ENCODE measurements around the gene MGST3. TPM values are rescaled to one million over a fixed set of nuclear protein-coding genes. Genes with fewer than 3 reads are reported as not detected.
"Not testable (repeated sequence)": the region's sequence is repeated elsewhere in the genome, so short reads cannot be mapped to it uniquely, and the experiment has no call there.

Gene MGST3
- total RNA-seq, 1 experiment from 2014 or later: 235 TPM

DNA sequence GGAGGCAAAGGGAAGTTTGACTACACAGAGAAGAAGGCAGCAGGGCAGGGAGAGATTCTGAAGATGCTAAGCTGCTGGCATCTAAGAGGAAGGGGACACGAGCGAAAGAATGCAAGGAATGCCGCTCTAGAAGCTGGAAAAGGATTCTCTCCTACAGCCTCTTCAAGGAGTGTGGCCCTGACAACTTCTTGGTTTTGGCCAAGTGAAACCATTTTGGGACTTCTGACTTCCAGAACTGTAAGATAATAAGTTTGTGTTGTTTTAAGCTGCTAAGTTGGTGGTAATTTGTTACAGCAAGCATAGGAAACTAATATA, 28.5 kb downstream of the MGST3 start:
- DNase-seq: peak; percentile 35
- Histone ChIP-seq H3K4me3 (ENCODE audit: insufficient read depth, low read depth, low read length) (no peak overlapping the region), H3K27me3 (ENCODE audit: control insufficient read depth, insufficient read depth, low read length) (no peaks in the 10 kb centered on the region), H3K36me3 (replicated peaks; ENCODE audit: control insufficient read depth, insufficient read depth, low read length) (peaks cover 5% of the 10 kb centered on the region)

DNA sequence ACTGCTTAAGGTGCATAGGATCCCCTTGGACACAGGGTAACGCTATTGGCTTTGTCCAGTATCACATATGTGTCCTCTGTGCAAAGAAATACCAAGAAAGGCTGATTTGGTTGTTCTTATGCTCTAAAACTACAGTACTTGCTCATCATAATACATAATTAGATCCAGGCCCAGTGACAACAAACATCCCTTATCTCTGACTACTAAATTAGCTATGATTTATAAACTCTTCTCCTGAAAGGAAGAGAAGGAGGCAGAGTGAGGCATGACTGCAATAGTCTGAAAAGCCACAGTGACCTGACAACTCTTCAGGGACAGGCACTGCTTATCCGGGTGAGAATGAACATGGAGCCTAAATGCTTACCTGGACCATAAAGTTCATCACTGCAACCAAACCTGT, 30.7 kb downstream of the MGST3 start:
- no peak for DNase-seq
- Histone ChIP-seq H3K4me3 (ENCODE audit: insufficient read depth, low read depth, low read length) (no peak overlapping the region), H3K27me3 (ENCODE audit: control insufficient read depth, insufficient read depth, low read length) (no peaks in the 10 kb centered on the region), H3K36me3 (replicated peaks; ENCODE audit: control insufficient read depth, insufficient read depth, low read length) (peaks cover 5% of the 10 kb centered on the region)

DNA sequence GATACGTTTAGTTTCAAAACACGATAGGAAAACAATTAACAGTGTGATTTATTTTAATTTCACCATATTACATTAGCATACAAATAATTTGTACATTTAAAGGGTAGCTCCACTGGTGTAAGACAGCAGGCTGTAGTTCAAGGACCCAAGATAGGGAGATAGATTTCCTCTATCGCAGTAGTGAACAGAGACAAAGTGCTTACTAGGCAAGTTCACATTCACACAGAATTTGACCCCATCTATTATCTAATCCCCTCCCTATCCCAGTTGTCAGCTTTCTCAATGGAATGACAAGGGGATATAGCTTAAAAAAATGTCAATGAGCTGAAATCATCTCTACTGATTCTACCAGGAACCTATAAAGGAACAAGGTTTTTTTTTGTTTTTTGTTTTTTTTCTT, 31.2 kb downstream of the MGST3 start:
- no peak for DNase-seq
- Histone ChIP-seq H3K27me3 (ENCODE audit: control insufficient read depth, insufficient read depth, low read length) (no peaks in the 10 kb centered on the region), H3K4me3 (ENCODE audit: insufficient read depth, low read depth, low read length) (no peak overlapping the region), H3K36me3 (replicated peaks; ENCODE audit: control insufficient read depth, insufficient read depth, low read length) (peaks cover 5% of the 10 kb centered on the region)

DNA sequence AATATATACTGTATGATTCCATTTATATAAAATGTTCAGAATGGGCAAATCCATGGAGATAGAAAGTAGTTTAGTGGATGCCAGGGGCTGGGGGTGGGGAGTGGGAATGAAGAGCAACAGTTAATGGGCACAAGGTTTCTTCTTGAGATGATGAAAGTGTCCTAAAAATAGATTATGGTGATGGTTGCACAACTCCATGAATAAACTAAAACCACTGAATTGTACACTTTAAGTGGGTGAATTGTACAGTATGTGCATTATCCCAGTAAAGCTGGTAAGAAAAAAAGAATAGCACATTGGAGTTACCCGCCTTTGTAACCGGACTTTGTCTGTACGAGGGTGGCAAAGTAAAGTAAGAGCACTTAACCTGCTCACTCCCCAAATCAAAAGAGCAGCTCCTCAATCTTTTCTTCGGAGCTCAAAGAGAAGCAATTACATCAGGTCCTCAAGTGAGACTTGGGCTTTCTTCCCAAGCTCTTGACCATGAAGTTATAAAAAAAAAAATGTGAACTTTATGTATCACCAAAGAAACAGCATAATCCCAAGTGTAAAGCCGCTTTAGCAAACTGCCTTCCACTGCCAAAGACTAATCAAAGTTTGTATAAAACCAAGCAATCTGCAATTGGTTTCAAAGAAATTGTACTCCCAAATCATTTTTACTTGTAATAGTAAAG, 35.3 kb downstream of the MGST3 start:
- Histone ChIP-seq H3K27me3 (ENCODE audit: control insufficient read depth, insufficient read depth, low read length) (no peaks in the 10 kb centered on the region), H3K4me3 (ENCODE audit: insufficient read depth, low read depth, low read length) (no peak overlapping the region), H3K36me3 (replicated peaks; ENCODE audit: control insufficient read depth, insufficient read depth, low read length) (peaks cover 8% of the 10 kb centered on the region)
- no peak for DNase-seq

DNA sequence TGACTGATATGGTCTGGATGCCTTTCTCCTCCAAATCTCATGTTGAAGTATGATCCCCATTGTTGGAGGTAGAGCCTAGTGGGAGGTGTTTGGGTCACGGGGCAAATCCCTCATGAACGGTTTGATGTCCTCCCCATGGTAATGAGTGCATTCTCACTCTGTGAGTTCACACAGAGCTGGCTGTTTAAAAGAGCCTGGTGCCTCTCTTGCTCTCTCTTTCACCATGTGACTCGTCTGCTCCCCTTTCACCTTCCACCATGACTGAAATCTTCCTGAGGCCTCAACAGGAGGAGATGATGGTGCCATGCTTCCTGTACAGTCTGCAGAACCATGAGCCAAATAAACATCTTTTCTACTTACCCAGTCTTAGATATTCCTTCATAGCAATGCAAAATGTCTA, 37.1 kb downstream of the MGST3 start:
- DNase-seq: no peak
- peaks cover 7% of the 10 kb centered on the region for H3K36me3 ChIP-seq (replicated peaks; ENCODE audit: control insufficient read depth, insufficient read depth, low read length)
- H3K4me3 ChIP-seq (ENCODE audit: insufficient read depth, low read depth, low read length): no peak overlapping the region
- no peaks in the 10 kb centered on the region for H3K27me3 ChIP-seq (ENCODE audit: control insufficient read depth, insufficient read depth, low read length)

DNA sequence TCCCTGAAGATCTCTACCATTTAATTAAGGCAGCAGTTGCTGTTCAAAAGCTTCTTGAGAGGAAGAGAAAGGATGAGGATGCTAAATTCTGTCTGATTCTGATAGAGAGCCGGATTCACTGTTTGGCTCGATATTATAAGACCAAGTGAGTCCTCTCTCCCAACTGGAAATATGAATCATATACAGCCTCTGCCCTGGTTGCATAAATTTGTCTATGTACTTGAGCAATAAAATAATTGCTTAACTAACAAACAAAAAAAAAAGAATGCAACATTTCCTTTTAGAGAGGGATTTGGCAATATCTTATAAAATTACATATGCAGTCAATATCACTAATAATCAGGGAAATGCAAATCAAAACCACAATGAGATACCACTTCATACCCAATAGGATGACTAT, 40.5 kb downstream of the MGST3 start:
- Histone ChIP-seq H3K27me3 (ENCODE audit: control insufficient read depth, insufficient read depth, low read length) (no peaks in the 10 kb centered on the region), H3K36me3 (replicated peaks; ENCODE audit: control insufficient read depth, insufficient read depth, low read length) (peaks cover 3% of the 10 kb centered on the region), H3K4me3 (ENCODE audit: insufficient read depth, low read depth, low read length) (no peak overlapping the region)
- DNase-seq: no peak

DNA sequence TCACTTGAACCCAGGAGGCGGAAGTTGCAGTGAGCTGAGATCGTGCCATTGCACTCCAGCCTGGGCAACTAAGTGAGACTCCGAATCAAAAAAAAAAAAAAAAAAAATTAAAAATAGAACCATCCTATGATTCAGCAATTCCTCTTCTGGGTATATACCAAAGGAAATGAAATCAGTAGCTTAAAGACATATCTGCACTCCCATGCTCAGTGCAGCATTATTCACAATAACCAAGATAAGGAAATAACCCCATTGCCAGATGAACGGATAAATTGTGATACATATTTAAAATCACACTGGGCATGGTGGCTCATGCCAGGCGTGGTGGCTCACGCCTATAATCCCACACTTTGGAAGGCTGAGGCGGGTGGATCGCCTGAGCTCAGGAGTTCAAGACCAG, 43.6 kb downstream of the MGST3 start:
- no peak for DNase-seq
- H3K27me3 ChIP-seq (ENCODE audit: control insufficient read depth, insufficient read depth, low read length): no peaks in the 10 kb centered on the region
- no peaks in the 10 kb centered on the region; the same call in 1 of the 2 replicates for H3K36me3 ChIP-seq (replicated peaks; ENCODE audit: control insufficient read depth, insufficient read depth, low read length)
- no peak overlapping the region for H3K4me3 ChIP-seq (ENCODE audit: insufficient read depth, low read depth, low read length)

DNA sequence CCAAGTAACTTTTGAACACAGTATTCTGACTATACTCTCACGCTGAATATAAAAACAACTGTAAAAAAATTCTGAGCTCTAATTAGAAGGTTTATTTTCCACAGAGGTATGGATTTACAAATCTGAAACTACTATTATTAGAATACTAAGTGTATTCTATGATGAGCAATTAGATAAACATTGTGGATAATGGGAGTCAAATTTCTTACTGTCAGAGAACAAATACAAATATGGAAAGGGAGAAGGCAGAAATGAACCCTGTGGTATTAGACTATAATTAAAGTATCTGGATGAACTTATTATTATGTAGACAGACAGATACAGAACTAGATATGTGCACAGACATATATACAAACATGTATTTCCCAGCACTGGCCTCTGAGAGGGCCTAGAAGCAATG, 44.8 kb downstream of the MGST3 start:
- H3K4me3 ChIP-seq (ENCODE audit: insufficient read depth, low read depth, low read length): no peak overlapping the region
- peaks cover 3% of the 10 kb centered on the region; the same call in 1 of the 2 replicates for H3K36me3 ChIP-seq (replicated peaks; ENCODE audit: control insufficient read depth, insufficient read depth, low read length)
- no peaks in the 10 kb centered on the region for H3K27me3 ChIP-seq (ENCODE audit: control insufficient read depth, insufficient read depth, low read length)
- no peak for DNase-seq

DNA sequence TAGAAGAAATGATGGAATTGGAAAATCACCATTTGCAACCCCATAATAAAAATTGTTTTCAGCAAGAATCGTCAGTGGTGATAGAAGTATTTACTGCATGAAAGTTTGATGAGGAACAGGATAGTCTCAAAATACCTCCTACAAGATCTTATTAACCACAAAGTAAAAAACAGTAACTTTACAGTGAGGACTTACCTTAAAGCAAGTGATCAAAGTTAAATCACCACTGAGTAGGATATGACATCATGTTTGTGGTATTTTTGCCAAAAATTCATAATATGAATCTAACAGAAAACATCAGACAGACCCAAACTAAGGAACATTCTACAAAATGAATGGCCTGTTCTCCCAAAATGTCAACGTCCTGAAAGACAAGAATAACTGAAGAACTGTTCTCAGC, 47.5 kb downstream of the MGST3 start:
- DNase-seq: no peak
- Histone ChIP-seq H3K36me3 (replicated peaks; ENCODE audit: control insufficient read depth, insufficient read depth, low read length) (peaks cover 6% of the 10 kb centered on the region), H3K4me3 (ENCODE audit: insufficient read depth, low read depth, low read length) (no peak overlapping the region), H3K27me3 (ENCODE audit: control insufficient read depth, insufficient read depth, low read length) (no peaks in the 10 kb centered on the region)

DNA sequence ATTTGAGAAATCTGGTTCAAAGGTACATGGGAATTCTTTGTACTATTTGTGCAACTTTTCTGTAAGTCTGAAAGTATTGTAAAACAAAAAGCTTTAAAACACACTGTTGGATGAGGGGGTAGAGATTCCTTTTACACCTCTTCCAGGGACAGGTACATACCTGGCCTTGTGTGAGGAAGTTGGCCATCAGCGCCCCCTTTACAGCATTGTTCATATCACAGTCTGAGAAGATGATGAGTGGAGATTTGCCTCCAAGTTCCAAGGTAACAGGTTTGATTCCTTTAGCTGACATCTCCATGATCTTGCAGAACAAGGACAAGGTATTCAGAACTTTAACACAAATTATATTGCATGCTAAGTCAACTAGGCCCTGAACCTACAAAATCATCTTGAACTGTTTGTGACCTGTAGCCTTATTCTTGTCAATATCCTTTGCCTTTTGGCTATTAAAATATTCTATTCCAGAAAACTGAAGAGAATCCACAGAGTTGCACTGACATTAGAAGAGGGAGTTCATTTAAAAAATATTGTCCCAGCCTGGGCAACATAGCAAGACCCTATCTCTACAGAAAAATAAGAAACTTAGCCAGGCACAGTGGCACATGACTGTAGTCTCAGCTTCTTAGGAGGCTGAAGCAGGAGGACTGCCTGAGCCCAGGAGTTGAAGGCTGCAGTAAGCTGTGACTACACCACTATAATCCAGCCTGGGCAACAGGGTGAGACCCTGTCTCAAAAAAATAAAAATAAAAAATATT, 48.4 kb downstream of the MGST3 start:
- Histone ChIP-seq H3K4me3 (ENCODE audit: insufficient read depth, low read depth, low read length) (no peak overlapping the region), H3K36me3 (replicated peaks; ENCODE audit: control insufficient read depth, insufficient read depth, low read length) (peaks cover 6% of the 10 kb centered on the region), H3K27me3 (ENCODE audit: control insufficient read depth, insufficient read depth, low read length) (no peaks in the 10 kb centered on the region)
- no peak for DNase-seq

DNA sequence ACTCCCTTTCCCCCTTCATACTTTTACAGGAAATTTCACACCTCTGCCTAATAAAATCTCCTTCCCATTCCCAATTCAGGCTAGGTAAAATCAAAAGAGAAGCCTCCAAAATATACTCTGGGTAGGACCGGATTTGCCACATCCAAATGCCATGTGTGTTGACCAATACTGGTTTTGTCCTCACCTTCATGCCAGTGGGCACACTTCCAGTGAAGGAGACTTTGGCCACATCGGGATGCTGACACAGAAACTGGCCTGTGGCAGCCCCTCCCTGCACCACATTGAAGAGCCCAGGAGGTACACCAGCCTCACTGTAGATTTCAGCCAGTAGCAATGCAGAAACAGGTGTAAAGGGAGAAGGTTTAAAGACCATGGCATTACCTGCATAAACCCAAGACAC, 49.3 kb downstream of the MGST3 start:
- DNase-seq: no peak
- peaks cover 6% of the 10 kb centered on the region for H3K36me3 ChIP-seq (replicated peaks; ENCODE audit: control insufficient read depth, insufficient read depth, low read length)
- H3K27me3 ChIP-seq (ENCODE audit: control insufficient read depth, insufficient read depth, low read length): no peaks in the 10 kb centered on the region
- H3K4me3 ChIP-seq (ENCODE audit: insufficient read depth, low read depth, low read length): no peak overlapping the region

DNA sequence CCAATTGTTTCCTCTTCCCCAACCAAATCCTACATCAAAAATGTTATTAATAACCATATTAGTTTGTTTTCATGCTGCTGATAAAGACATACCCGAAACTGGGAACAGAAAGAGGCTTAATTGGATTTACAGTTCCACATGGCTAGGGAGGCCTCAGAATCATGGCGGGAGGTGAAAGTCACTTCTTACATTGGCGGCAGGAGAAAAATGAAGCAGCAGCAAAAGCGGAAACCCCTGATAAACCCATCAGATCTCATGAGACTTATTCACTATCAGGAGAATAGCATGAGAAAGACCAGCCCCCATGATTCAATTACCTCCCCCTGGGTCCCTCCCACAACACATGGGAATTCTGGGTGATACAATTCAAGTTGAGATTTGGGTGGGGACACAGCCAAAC, 49.7 kb downstream of the MGST3 start:
- not testable (repeated sequence) for H3K27me3 ChIP-seq (ENCODE audit: control insufficient read depth, insufficient read depth, low read length); DNase-seq; H3K4me3 ChIP-seq (ENCODE audit: insufficient read depth, low read depth, low read length); H3K36me3 ChIP-seq (replicated peaks; ENCODE audit: control insufficient read depth, insufficient read depth, low read length)

DNA sequence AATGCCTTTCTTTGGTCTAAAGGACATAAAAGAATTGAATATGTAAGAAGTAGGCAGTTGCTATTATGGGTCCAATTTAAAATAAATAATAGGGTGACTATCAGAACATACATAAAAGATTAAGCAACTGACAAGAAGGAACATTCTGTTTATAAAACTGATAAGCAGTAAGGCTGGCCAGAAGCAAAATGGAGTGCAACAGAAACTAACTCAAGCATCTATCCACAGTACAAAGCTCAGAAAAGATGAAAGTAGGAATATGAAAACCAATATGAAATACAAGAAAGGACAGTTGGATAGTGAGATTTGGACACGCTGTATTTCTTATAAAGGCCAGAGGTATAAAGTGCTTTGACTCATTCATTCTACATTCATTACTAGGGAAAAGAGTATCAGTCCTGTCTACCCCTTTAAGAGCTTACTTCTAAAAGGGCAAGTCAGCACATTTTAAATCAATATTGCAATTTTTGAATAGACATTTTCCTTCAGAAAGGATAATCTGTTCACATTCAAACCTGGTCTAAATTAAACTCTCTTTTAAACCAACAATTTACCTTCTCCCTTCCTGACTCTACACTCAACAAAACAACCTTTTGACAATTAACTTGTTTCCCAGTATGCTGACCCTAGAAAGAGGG, 52.9 kb downstream of the MGST3 start:
- H3K4me3 ChIP-seq (ENCODE audit: insufficient read depth, low read depth, low read length): no peak overlapping the region
- H3K36me3 ChIP-seq (replicated peaks; ENCODE audit: control insufficient read depth, insufficient read depth, low read length): peaks cover 6% of the 10 kb centered on the region
- no peaks in the 10 kb centered on the region for H3K27me3 ChIP-seq (ENCODE audit: control insufficient read depth, insufficient read depth, low read length)
- DNase-seq: no peak

DNA sequence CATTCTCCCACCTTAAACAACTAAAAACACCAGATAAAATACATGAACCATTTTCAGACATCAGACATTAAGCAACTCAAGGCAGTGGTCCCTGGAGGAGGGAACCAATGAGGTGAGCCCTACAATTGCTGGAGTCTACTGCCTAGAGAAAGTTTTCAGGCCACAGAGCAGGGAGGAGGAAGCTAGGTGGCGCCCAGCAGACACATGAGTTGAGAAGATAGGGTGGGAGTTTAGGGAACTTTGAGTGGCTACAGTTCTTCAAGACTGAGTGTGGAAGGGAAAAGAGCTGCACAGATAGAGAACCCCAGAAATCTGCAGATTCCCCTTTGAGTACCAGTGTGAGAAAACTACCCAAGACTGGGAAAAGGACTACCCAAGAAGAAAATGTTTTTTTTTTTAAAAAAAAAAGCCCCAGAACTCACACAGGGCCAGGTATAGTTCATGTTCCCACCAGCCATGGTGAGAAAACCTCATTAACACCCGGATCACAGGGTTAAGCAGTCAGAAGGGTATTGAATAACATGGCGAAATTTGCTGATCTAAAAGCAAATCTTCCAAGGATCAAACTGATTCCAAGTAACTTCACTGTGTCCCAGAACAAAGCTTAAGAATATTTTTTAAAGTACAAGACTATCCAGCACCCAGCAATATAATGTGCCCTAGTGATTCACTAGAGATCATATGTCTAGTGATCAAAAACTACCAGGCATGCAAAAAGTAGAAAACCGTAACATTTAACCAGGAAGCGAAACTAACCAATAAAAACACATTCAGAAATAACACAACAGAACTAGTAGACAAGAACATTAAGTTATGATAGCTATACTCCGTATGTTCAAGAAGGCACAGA, 55.3 kb downstream of the MGST3 start:
- H3K4me3 ChIP-seq (ENCODE audit: insufficient read depth, low read depth, low read length): no peak overlapping the region
- no peaks in the 10 kb centered on the region for H3K27me3 ChIP-seq (ENCODE audit: control insufficient read depth, insufficient read depth, low read length)
- peaks cover 3% of the 10 kb centered on the region for H3K36me3 ChIP-seq (replicated peaks; ENCODE audit: control insufficient read depth, insufficient read depth, low read length)
- DNase-seq: peak; percentile 42
